Type B pancreatic cell (in vitro differentiated cells): ENCODE measurements around the gene RFT1. TPM values are rescaled to one million over a fixed set of nuclear protein-coding genes. Genes with fewer than 3 reads are reported as not detected.
A peak's percentile ranks its signal among the peaks of the same experiment; 100 is the strongest.

Experiments
- DNase-seq: peaks from one replicate; pipeline ENCODE4 v3.0.0; 2021; ENCODE audit warnings: mixed read lengths; ENCODE audit not compliant: unreplicated experiment; ENCODE audit errors: extremely low spot score
- H3K27ac Mint-ChIP-seq: 2 replicates; pipeline ENCODE4 v1.8.0; 2021; ENCODE audit warnings: mild to moderate bottlenecking, mixed read lengths
- H3K27me3 Mint-ChIP-seq: 2 replicates; pipeline ENCODE4 v1.8.0; 2021; ENCODE audit warnings: mixed read lengths
- H3K36me3 Mint-ChIP-seq: 2 replicates; pipeline ENCODE4 v1.8.0; 2021; ENCODE audit warnings: mixed read lengths
- H3K4me1 Mint-ChIP-seq: one replicate; pipeline ENCODE4 v1.8.0; 2021; ENCODE audit warnings: mixed read lengths; ENCODE audit not compliant: unreplicated experiment
- H3K4me3 Mint-ChIP-seq: 2 replicates; pipeline ENCODE4 v1.8.0; 2021; ENCODE audit warnings: mild to moderate bottlenecking, mixed read lengths
- H3K9me3 Mint-ChIP-seq: 2 replicates; pipeline ENCODE4 v1.8.0; 2021; ENCODE audit warnings: mixed read lengths
- CTCF ChIP-seq: fragments of 200-600 bp; sonication (generic); conservative IDR thresholded peaks from 2 replicates; pipeline ENCODE4 v1.5.0; 2021; ENCODE audit warnings: antibody characterized with exemption, mild to moderate bottlenecking
- total RNA-seq: library from RNA; stranded (reverse); gene quantifications from 2 replicates; pipeline ENCODE4 v1.2.1, GENCODE V29; 2021; ENCODE audit warnings: low replicate concordance

Gene RFT1
- total RNA-seq, 1 donor from 2014 or later, result 31.0 TPM

GRCh38 chr3:53044711-53045517, 85.3 kb downstream of the RFT1 start:
- Mint-ChIP-seq H3K27me3 (peaks cover 39% of the 10 kb centered on the region), H3K4me1 (peaks cover 11% of the 10 kb centered on the region), H3K36me3 (no peaks in the 10 kb centered on the region), H3K4me3 (peak overlapping the region; percentile 95), H3K9me3 (no peaks in the 10 kb centered on the region), H3K27ac (peak overlapping the region; percentile 90)
- TF ChIP-seq CTCF, result no peak
- DNase-seq, result no peak

- no peak for TF ChIP-seq CTCF
- Mint-ChIP-seq H3K9me3 (no peaks in the 10 kb centered on the region), H3K27me3 (peaks cover 37% of the 10 kb centered on the region), H3K4me3 (peak overlapping the region; percentile 95), H3K4me1 (peaks cover 11% of the 10 kb centered on the region), H3K27ac (peak overlapping the region; percentile 90), H3K36me3 (no peaks in the 10 kb centered on the region)
- no peak for DNase-seq
Measured at GRCh38 chr3:53044371-53044710, 85.9 kb downstream of the RFT1 start.

GRCh38 chr3:53043738-53044137, 86.5 kb downstream of the RFT1 start:
- no peaks in the 10 kb centered on the region for H3K36me3 Mint-ChIP-seq
- H3K4me1 Mint-ChIP-seq, result peaks cover 15% of the 10 kb centered on the region
- H3K27me3 Mint-ChIP-seq, result peaks cover 34% of the 10 kb centered on the region
- no peak for TF ChIP-seq CTCF
- DNase-seq, result no peak
- no peak overlapping the region for H3K27ac Mint-ChIP-seq
- peak overlapping the region; percentile 95 for H3K4me3 Mint-ChIP-seq
- no peaks in the 10 kb centered on the region for H3K9me3 Mint-ChIP-seq

GRCh38 chr3:53042651-53043050, 87.6 kb downstream of the RFT1 start:
- DNase-seq, result no peak
- H3K27ac Mint-ChIP-seq, result no peak overlapping the region
- H3K4me1 Mint-ChIP-seq, result peaks cover 15% of the 10 kb centered on the region
- no peaks in the 10 kb centered on the region for H3K36me3 Mint-ChIP-seq
- no peaks in the 10 kb centered on the region for H3K9me3 Mint-ChIP-seq
- TF ChIP-seq CTCF, result no peak
- H3K4me3 Mint-ChIP-seq, result peak overlapping the region; percentile 21
- peaks cover 28% of the 10 kb centered on the region for H3K27me3 Mint-ChIP-seq

- Mint-ChIP-seq H3K4me3 (no peak overlapping the region), H3K9me3 (no peaks in the 10 kb centered on the region), H3K36me3 (no peaks in the 10 kb centered on the region), H3K27ac (no peak overlapping the region), H3K27me3 (peaks cover 17% of the 10 kb centered on the region), H3K4me1 (peaks cover 15% of the 10 kb centered on the region)
- TF ChIP-seq CTCF, result no peak
- DNase-seq, result no peak
Measured at GRCh38 chr3:53040351-53040820, 89.8 kb downstream of the RFT1 start.
